Fibroblast of the aortic adventitia (primary cell): ENCODE results near the gene TMEM245. TPM values are rescaled to one million over a fixed set of nuclear protein-coding genes. Genes with fewer than 3 reads are reported as not detected.
"Not testable (repeated sequence)": the region's sequence is repeated elsewhere in the genome, so short reads cannot be mapped to it uniquely, and the experiment has no call there.

ENCODE experiments used
- DNase-seq: peaks from one replicate; pipeline ENCODE4 v3.0.0-alpha.2; 2010; ENCODE audit warnings: low read depth
- H3K4me3 ChIP-seq: 2 replicates; pipeline ENCODE4 v1.5.1; 2011; ENCODE audit warnings: low read depth, mild to moderate bottlenecking, control low read depth, low read length, moderate library complexity
- total RNA-seq: library from RNA; depleted of rRNA; stranded (reverse); fragments of >200 nt; gene quantifications from 2 replicates; pipeline ENCODE4 v1.2.3, GENCODE V29; 2012; ENCODE audit warnings: low replicate concordance
- TF ChIP-seq, protein P1 (sequence below): IDR thresholded peaks from 2 replicates; pipeline ENCODE4 v1.5.1; 2011; ENCODE audit warnings: mild to moderate bottlenecking, low read length, control low read depth, inconsistent platforms; ENCODE audit not compliant: insufficient read depth

The TMEM245 gene
- total RNA-seq, 1 donor: 51.2 TPM

DNA sequence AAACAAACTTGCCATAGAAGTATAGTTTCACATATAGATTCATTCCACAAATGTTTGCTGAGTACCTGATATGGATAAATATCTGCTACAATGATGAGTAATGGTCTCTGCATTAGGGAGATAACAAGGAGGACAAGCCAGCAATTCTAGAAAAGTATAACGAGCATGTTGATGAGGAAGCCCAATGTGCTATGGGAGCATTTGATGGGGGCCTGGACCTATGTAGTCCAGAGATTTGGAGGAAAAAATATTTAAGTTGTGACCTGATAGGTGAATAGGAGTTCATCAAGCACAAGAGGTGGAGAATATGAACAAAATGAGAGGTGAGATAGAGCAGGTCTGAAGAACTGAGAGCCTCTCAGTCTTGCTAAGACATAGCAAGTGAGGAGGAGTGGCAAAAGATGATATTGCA, 14.4 kb upstream of the TMEM245 start:
- no peak for DNase-seq
- H3K4me3 ChIP-seq: no peak overlapping the region
- TF ChIP-seq, protein P1, sequence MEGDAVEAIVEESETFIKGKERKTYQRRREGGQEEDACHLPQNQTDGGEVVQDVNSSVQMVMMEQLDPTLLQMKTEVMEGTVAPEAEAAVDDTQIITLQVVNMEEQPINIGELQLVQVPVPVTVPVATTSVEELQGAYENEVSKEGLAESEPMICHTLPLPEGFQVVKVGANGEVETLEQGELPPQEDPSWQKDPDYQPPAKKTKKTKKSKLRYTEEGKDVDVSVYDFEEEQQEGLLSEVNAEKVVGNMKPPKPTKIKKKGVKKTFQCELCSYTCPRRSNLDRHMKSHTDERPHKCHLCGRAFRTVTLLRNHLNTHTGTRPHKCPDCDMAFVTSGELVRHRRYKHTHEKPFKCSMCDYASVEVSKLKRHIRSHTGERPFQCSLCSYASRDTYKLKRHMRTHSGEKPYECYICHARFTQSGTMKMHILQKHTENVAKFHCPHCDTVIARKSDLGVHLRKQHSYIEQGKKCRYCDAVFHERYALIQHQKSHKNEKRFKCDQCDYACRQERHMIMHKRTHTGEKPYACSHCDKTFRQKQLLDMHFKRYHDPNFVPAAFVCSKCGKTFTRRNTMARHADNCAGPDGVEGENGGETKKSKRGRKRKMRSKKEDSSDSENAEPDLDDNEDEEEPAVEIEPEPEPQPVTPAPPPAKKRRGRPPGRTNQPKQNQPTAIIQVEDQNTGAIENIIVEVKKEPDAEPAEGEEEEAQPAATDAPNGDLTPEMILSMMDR: no peak

DNA sequence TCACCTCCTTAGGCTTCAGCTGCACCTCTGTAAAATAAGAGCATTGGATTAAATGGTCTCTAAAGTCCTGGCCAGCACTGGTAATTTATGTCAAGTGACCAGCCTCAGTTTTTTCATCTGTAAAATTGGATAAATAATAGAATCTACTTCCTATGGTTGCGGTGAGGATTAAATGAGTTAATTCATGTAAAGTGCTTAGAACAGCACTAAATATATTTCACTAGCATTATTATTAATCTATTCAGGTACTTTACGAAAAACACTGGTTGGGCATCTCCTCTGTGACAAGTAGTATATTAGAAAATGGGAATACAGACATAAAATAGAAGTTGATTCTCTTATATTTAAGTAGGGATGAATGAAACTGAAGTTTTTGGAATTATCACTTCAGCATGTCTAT, 13.8 kb upstream of the TMEM245 start:
- H3K4me3 ChIP-seq: no peak overlapping the region
- TF ChIP-seq, protein P1: no peak
- DNase-seq: no peak

DNA sequence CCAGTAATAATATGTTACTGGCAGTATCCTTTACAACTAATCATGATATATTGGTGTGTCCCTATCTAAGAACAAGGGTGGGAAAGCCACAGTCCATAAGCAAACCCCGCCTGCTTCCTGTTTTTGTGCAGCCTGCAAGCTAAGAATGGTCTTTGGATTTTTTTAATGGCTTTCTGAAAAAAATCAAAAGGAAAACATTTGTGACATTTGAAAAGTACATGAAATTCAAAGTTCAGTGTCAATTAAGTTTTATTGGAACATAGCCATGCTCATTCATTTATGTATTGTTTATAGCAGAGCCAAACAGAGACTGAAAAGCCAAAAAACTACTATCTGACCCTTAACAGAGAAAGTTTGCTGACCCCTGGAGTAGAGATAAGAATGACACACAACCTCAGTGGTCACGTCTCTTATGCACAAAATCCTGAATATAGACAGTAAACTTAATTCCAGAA, 12.8 kb upstream of the TMEM245 start:
- TF ChIP-seq, protein P1: no peak
- no peak overlapping the region for H3K4me3 ChIP-seq
- DNase-seq: no peak

DNA sequence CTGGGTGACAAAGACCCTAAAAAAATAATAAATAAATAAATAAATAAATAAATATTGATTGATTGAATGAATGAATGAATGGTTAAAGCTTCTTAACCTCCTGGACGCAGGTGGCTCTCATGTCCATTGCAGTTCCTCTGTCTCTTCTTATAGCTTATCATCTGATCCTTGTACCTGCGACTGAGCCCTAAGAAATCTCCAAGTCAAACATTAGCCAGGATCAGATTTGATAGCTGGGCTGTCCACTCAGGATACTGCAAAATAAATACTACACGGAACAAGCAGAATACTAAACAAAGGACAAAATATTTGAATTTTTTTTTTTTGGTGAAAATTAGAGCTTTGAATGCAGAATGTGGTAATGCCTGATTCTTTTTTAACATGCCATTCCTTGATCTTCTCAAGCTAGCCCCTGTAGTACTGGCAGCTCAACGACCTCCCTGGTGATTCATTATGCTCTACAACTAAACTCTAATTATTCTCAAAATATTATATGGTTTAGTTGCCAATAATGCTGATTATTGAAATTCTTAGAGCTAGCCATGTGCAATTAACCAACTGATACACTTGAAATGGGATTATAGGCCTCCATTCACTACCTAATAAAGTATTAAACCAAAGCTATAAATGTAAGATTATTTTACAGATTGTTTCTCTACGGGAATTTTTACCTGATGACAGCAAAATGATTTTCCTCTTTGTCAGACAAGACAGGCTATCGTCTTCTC, 9.9 kb upstream of the TMEM245 start:
- DNase-seq: no peak
- no peak overlapping the region for H3K4me3 ChIP-seq
- TF ChIP-seq, protein P1: no peak

DNA sequence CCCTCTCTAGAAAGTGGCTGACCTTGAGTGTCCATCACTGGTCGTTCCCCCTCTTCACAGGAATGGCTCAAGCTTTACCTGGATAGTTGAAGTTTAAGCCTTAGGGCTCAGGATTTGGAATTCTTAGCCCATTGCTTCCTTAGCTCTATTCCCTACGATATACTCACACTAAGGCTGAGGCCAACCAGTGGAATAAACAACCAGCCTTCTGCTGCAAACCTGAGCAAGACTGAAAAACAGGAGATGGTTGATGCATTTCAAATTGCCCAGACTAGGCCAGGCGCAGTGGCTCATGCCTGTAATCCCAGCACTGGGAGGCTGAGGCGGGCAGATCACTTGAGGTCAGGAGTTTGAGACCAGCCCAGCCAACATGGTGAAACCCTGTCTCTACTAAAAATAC, 6.9 kb upstream of the TMEM245 start:
- not testable (repeated sequence) for H3K4me3 ChIP-seq, DNase-seq

DNA sequence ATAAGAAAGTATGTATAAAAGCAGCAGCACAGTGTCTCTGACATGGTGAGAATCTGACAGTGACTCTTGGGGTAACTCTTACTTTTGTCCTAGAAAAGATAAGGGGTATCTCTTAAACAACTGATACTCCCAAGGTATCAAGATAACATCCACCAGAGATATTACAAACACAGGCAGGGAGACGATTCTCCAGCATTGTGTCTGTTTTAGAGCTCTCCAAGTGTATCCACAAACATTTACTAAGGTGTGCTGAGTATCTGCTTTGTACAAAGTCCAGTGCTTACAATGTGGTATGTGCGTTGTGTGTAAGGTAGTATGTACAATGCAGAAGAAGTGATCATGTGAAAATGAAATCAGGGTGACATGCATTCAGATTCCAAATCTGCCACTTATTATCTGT, 4.4 kb upstream of the TMEM245 start:
- DNase-seq: no peak
- no peak overlapping the region for H3K4me3 ChIP-seq
- TF ChIP-seq, protein P1: no peak

DNA sequence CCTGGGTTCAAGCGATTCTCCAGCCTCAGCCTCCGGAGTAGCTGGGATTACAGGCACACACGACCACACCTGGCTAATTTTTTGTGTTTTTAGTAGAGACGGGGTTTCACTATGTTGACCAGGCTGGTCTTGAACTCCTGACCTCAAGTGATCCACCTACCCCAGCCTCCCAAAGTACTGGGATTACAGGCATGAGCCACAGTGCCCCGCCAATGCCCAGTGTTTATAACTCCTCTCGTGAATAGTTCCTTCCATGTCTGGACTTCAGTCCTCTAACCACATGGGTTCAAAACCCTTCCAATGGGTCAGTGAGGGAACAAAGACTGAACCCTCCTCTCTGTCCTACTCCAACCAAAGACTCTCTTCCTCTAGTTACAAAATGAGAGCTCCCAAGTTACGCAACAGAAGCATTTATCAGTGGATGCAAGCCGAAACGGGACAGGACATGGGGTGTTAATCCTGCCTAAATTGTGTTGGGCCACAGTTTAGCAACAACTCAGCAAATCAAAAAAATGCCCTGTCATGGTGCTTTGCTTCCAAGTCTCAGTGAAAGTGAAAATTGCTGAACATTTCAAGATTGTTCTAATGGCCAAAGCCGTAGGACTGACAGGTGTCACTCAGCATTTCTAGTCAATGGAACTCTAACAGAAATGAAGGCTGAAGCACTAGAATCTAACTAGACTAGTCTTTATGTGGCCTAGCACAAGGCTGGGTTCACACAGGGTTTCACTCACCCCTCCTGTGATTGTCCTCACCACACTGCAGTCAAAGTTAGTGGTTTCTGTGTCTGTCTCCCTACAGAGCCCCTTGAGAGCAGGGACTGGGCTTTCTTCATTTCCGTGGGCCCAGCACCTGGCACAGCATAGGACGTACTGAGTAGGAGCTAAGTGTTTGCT, 3.2 kb upstream of the TMEM245 start:
- no peak overlapping the region for H3K4me3 ChIP-seq
- DNase-seq: no peak
- TF ChIP-seq, protein P1: no peak
